Stimulated activated naive CD4-positive, alpha-beta T cell (primary cell): Measurements from ENCODE around the gene EDEM2.
"Not testable (repeated sequence)": the region's sequence is repeated elsewhere in the genome, so short reads cannot be mapped to it uniquely, and the experiment has no call there.

Source experiments
- DNase-seq, 6 experiments: peaks; one replicate each; lab custom pipeline; 2025; lab: John Stamatoyannopoulos, UW

EDEM2 gene

DNA sequence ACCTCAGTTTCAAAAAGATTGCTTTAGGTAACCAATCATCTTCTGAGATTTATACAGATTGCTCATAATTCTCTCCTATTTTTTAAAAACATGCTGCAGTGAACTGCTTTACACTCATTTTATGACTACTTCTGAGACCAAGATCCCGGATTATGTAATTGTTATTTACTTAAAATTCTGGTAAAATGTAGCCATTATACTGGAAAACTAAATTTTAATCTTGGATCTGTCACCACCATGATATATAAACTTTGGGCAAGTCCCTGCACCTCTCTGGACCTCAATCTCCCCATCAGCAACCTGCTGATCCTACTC is 24.3 kb upstream of the EDEM2 start:
- DNase-seq, result no peak

DNA sequence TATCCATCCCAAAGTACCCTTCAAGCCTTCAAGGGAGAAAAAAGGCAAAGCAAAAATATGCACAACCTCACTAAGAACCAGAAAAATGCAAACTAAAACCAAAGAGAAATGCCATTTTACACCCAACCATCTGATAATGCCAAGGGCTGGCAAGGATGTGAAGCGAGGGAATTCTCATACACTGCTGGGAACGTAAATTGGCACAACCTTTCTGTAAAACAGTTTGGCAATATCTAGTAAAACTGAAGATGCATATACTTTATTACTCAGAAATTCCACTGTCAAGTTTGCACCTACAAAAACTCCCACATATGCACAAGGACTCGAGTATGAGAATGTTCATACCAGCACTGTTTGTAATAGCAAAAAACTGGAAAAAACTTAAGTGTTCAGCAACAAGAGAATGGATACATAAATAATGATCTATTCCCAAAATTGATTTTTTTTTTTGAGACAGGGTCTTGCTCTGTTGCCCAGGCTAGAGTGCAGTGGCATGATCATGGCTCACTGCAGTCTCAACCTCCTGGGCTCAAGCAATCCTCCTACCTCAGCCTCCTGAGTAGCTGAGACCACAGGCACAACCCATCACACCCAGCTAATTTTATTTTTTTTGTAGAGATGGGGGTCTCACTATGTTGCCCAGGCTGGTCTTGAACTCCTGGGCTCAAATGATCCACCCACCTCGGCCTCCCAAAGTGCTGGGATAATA is 21.7 kb upstream of the EDEM2 start:
- DNase-seq, result not testable (repeated sequence)

DNA sequence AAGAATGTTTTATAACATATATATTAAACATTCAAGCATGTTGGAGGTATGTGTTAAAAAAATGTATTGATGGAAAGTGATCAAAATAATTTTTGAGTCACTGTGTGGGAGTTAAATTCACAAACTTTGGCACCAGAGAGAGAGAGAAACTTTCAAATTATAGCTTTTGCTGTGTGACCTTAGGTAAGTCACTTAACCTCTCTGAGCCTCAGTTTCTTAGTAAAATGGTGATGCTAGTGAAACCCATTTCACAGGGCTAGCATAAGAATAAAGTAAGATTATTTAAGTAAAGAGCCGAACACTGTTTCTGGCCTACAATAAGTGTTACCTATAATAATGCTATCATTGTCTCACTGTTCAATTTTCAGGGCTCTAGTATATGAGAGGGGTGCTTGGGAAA is 20.7 kb upstream of the EDEM2 start:
- no peak for DNase-seq

DNA sequence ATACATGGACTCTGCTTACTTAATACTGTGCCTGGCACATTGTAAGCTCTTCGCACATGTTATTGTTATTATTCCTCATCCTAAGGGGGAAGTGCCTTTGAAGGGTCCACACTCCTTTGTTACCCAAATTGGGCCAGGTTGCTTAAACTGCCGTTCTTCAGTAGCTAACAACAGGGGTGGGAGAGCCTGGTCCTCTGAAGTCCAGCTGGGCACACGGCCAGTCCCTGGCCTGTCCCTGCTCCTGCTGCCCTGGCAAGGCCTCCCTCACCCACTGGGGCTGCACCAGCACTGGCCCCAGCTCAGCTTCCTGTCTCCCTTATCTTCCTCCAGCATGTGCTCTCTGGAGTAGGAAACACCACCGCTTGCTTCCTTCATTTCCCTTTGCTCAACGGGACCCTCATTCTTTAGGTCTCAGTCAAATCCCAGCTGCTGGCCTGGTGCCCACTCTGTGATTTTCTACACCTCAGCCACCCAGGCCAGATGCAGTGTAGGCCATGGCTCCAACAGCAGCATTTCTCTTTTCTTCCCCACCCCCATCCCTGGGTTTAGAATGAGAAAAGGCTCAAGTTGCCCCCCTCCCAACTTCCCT is 19.2 kb upstream of the EDEM2 start:
- DNase-seq, result no peak

DNA sequence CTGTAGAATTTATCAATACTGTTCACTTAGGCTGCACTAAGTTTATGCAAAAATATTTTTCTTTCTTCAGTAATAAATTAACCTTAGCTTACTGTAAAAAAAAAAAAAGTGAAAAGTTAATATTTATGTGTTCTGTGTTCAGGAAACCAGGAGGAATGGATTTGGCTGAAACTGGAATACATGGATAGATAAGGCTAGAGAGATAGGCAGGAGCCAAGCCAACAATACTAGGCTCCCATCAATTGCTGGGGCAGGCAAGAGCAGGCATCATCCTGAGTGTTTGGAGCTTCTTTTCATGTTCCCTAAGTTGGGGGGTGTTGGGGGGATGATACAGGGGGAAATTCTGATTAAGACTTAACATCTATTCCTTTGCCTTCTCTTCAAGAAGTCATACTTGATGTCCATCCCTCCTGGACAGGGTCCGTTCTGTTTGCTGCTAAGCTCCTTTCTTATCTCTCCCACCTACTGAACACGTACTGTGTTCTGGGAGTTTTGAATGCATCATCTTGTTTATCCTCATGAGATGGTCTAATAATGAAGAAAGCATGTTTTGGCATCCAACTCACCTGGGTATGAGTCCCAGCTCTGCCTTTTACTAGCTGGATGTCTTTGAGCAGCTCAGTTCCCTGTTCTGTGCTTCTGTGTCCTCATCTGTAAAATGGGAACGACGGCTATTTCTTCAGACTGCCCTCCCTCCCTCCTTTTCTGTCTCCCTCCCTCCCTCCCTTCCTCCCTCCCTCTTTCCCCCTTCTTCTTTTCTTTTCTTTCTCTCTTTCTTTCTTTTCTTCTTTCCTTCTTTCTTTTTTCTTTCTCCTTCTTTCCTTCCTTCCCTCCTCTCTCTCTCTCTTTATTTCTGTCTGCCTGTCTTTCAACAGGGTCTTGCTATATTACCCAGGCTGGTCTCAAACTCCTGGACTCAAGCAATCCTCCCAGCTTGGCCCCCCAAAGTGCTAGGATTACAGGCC is 18.4 kb upstream of the EDEM2 start:
- no peak for DNase-seq

DNA sequence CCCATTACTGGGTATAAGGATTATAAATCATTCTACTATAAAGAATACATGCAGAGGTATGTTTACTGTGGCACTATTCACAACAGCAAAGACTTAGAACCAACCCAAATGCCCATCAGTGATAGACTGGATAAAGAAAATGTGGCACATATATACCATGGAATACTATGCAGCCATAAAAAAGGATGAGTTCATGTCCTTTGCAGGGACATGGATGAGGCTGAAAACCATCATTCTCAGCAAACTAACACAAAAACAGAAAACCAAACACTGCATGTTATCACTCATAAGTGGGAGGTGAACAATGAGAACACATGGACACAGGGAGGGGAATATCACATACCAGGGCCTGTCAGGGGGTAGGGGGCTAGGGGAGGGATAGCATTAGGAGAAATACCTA is 17.4 kb upstream of the EDEM2 start:
- DNase-seq, result not testable (repeated sequence)

DNA sequence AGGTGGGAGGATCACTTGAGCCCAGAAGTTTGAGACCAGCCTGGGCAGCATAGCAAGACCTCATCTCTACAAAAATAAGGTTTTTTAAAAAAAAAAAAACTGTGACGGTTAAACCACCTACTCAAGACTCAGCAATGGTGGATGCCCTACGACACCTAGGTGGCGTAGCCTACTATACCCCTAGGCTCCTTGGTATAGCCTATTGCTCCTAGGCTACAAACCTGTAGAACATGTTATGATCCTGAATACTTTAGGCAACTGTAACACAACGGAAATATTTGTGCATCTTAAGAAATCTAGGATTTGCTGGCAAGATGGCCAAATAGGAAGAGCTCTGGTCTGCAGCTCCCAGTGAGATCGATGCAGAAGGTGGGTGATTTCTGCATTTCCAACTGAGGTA is 13.2 kb upstream of the EDEM2 start:
- DNase-seq, result not testable (repeated sequence)

DNA sequence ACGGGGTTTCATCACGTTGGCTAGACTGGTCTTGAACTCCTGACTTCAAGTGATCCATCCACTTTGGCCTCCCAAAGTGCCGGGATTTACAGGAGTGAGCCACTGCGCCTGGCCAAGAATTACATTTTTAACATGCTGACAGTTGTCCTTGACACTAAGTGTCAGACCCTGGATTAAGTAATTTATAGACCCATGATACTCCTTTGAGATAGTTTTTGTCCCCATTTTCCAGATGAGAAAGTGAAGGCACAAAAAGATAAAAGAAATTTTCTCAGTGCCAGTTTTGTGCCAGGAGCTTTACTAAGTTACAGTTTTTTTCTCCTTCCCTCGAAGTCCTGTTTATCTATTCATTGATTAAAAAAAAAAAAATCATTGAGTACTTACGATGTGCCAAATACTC is 9.8 kb upstream of the EDEM2 start:
- no peak for DNase-seq

DNA sequence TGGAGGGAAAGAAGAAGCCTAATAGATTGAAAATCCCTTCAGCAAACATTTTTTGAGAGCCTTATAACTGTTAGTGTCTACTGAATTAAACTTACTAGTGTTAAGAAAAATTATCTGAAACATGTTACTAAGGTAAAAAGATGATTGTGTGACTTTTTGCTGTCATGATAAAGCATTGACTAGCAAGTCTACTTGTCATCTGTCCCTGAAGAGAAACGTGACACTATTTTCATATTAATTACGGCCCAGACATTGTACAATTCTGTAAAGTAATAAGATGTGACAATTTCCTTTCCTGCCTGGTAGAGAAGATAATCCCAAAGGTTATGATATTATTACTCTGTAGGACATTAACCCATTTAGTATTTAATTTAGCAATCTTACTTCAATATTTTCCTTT is 8.8 kb upstream of the EDEM2 start:
- DNase-seq, result no peak

DNA sequence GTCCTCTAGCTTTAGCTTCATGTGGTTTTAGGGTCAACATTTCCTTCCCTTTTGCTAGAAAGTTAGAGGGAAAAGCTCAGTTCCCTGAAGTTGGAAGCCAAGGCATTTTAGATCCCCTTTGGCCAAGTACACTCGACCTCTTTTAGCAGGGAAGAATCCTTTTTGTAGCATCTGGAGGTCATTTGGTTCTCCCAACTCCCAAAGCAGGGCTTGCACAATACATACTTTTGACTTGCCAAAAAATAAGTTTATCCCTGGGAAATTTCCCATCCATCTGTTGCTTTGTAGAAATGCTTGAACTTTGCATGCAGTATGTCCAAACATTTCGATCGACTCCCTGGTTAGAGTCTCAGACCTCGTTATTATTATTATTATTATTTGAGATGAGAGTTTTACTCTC is 4.6 kb upstream of the EDEM2 start:
- DNase-seq, result no peak

DNA sequence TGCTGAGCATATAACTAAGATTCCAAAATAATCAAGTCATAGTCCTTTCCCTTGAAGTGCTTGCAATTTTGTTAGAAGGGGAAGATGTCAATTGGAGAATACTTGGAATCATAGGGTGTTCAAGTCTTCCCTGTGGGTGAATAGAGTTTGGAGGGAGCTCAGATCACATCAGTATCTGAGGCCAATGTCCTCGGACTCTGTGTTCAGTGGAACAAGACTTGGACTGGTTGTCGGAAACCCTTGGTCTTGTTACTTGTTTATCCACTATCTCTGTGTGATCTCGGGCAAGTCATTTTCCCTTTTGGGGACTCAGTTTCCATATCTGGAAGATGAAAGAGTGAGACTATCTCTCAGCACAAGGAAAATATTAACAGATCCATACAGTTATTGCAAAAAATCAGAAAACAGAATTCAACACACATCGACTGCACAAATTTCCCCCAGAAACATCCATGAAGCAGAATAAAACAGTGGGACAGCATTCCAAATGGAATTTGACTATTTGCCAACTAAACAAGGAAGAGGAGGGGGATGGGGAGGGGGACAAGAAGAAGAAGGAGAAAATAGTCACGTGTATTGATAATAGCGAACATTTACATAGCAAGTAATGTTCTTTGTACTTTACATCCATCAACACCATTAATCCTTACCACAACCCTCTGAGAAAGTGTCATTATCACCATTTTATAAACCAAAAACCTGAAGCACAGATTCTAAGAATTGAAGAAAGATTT is 3.9 kb upstream of the EDEM2 start:
- no peak for DNase-seq

DNA sequence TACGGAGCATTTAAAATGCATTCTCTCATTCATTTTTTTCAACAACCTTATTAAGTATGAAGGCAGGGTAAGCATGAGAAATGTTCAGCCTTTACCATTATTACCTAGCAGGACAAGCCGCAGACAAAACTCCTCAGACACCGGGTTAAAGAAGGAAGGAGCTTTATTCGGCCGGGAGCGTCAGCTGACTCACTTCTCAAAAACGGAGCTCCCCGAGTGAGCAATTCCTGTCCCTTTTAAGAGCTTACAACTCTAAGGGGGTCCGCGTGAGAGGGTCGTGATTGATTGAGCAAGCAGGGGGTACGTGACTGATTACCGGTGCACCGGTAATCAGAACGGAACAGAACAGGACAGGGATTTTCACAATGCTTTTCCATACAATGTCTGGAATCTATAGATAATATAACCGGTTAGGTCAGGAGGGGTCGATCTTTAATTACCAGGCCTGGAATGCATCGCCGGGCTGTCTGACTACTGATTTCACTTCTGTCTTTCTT is 487 bp upstream of the EDEM2 start:
- peak in 1 of 6 experiments; percentile 13 for DNase-seq

DNA sequence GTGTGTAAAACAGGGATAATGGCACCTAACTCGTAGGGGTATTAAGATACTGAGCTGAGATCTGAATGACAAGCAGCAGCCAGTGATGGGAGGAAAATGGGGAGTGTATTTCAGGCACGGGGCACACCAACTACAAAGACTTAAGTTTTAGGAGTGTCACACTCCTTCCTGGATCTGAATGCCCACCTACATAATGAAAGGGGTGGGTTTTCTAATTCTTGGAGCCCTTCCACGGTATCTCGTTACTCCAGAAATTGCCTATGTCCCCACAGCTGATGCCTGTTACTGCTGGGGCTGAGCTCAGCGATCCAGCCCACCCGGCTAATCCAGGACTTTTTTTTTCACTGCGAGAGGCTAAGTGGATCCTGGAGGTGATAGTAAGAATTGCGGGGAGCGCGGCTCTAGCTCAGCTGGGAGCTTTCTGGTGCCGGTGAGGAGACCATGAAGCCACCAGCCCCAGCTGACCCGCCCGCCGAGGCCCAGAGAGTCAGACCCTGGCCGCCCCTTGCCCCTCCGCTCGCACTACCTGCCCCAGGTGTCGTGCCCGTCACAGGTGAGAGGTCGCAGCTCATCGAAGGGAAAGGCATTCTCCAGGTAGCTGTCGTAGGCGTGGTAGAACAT is 727 bp downstream of the EDEM2 start:
- peak in 2 of 6 experiments; percentile 5 to 27 for DNase-seq

DNA sequence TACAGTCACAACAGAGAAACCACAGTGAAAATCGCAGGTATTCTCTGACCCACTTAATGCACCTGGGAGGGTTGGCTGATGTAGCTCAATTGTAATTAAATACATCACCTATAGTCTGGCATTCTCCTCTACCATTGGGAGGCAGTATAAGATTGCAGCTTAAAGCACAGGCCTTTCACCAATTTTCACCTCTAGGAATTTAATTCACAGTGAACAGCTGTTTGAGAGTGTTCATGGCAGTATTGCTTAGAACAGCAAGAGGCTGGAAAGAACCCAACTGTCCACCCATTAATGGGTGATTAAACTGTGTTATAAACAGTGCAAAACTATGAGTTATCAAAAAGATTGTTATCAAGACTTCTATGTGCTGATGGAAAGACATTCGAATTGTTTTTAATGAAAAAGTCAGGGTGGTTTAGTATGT is 2.0 kb downstream of the EDEM2 start:
- peak in 3 of 6 experiments; percentile 44 to 46 (median 46) for DNase-seq

DNA sequence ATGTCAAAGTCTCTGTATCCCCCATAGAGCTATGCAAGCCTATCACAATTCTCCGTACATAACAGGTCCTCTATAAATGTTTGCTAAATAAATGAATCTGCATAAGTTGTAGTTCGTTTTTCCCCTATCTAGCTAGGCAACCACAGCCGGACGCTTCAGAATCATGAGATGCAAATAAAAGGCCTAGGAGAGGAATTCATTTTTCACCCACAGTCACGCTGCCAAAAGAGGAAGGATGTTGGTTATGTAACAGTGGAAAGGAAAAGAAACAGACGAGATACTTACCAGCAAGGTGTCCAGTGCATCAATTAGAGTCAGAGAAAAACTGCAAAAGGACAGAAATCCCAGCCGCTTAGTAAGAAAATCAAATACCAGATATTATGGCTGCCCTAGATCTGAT is 2.4 kb downstream of the EDEM2 start:
- DNase-seq, result no peak

DNA sequence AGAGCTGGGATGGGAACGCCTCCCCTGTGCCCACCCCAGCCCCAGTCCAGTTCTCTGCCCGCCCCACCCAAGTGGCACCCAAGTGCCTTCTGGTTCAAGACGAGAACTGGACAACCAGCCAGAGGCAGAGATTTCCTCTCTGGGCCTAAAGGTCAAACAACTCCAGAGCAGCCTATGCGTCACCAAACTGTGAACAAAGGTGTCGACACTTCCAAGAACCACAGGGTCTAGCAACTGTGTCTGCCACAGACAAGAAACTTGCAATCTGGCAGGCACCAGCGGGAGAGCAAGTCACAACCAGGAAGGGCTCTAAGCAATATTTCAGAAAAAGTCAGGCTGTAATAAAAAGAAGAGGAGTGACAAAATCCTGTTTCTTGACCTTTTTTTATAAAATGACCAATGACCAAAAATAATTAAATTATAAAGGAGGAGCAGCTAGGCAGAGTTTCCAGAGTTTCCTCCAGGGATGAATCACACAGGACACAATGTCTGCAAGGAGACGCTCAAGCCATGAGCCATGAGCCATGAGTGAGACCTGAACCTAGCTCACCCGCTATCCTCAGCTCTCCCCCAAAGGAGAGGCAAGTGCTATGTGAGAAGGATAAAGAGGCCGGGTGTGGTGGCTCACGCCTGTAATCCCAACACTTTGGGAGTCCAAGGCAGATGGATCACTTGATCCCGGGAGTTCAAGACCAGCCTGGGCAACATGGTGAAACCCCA is 11.1 kb downstream of the EDEM2 start:
- no peak for DNase-seq

DNA sequence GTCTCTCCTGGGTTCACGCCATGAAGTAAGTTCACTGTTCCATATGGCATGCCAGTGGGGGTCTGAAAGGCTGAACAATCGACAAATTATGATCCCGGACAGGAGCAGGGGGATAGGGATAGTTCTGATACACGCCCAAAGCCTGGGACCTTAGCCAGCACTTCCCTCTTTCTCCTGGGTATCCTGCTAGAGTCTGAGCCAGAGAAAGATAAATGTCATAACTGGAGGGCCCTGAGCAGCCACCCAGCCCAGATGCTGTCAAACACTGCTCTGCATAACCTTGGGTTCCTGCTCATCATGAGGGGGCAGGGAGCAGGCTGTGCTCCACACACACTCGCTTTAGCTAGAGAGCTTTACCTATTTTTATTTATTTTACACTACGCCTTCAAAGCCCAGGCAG is 12.3 kb downstream of the EDEM2 start:
- DNase-seq, result no peak

DNA sequence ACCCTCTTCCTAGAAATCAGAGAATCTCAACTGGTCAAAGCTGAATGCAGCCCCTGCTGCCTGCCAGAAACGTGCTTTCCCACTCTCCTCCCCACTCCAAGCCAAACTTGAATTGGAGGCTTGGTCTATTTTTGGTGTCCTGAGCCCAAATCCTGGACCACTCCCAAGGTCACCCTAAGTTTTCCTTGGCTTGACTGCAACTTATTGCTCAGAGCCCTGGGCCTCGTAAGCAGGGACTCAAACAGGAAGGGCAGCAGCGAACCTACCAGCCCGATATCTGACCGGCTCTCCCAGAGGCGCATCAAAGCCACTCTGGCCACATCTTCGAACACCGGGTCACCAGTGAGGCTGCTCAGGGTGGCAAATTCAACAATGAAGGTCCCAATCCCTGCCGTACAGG is 12.7 kb downstream of the EDEM2 start:
- no peak for DNase-seq

DNA sequence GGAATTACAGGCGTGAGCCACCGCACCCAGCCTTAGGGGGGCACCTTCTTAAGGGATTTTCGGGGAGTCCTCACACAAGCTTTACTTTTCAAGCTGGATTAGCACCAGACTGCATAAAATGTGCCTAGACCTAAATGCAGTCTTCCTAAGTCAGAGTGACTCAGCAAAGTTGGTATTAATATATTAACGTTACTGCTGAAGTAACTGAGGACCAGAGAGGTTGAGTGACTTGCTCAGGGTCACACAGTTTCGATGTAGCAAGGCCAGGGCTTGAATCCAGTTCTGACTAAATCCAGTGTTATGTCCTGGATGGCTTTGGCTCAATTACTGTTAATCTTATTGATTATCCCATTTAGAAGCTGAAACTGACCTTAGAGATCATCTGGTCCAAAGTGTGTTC is 13.4 kb downstream of the EDEM2 start:
- no peak for DNase-seq

DNA sequence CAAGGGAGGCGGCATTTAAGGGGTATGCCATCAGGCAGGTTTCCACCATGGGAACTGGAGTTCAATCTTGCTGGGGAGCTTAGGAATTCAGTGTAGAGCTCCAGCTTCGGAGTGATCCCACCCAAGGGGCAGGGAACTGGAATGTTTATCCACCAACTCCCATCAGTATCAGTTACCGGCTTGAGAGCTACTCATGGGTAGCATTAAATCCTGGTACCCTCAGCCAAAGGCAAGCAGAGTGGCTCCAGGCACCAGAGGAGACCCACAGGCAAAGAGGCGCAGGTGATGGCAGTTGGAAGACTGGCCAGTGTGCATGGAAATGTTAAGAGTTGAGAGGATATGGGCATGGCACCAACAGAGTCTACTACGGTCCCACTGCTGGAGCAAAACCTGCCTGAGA is 14.1 kb downstream of the EDEM2 start:
- DNase-seq, result no peak

DNA sequence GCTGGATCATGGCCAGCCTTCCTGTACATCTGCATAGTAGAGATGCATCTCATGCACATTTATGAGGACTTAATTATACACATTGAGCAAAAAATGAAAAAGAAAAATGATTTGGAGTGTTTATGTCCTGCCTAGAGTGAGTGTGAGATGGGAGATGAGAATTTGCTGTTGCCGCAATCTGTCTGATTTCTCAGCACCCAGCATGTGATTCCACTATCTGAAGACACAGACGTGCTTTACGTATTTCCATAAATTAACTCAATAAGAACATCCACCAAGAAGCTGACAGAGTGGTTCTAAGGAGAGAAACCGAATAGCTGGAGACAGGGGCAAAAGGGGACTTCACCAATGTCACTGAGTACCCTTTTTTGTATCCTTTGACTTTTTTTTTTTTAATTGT is 15.2 kb downstream of the EDEM2 start:
- DNase-seq, result no peak
